Muscle layer of duodenum (tissue), 2 donors: ENCODE measurements around the gene NLRP3.
"Not testable (repeated sequence)": the region's sequence is repeated elsewhere in the genome, so short reads cannot be mapped to it uniquely, and the experiment has no call there.

ENCODE experiments used
- H3K27ac ChIP-seq: one replicate; pipeline ENCODE4 v1.7.0; 2013; ENCODE audit warnings: mild to moderate bottlenecking, low read length
- H3K27me3 ChIP-seq: one replicate; pipeline ENCODE4 v1.7.0; 2013; ENCODE audit warnings: low read depth, mild to moderate bottlenecking, control low read depth, low read length
- H3K36me3 ChIP-seq, 2 donors: one replicate each; pipeline ENCODE4 v1.7.0; 2013; ENCODE audit warnings: low read length in 2 of 2, control low read depth in 1 of 2, mild to moderate bottlenecking in 1 of 2; ENCODE audit not compliant: insufficient read depth in 2 of 2, control insufficient read depth in 1 of 2
- H3K4me1 ChIP-seq, 2 donors: one replicate each; pipeline ENCODE4 v1.7.0; 2013; ENCODE audit warnings: low read length in 2 of 2, mild to moderate bottlenecking in 2 of 2, control low read depth in 1 of 2, moderate library complexity in 1 of 2; ENCODE audit not compliant: insufficient read depth in 2 of 2, control insufficient read depth in 1 of 2
- H3K4me3 ChIP-seq, 2 donors: one replicate each; pipeline ENCODE4 v1.7.0; 2013; ENCODE audit warnings: low read length in 2 of 2, low read depth in 1 of 2, mild to moderate bottlenecking in 1 of 2
- H3K9me3 ChIP-seq, 2 donors: one replicate each; pipeline ENCODE4 v1.7.0; 2013; ENCODE audit warnings: low read length in 2 of 2, control low read depth in 1 of 2, mild to moderate bottlenecking in 1 of 2; ENCODE audit not compliant: control insufficient read depth in 1 of 2
- donor health status: healthy.

Gene NLRP3

DNA sequence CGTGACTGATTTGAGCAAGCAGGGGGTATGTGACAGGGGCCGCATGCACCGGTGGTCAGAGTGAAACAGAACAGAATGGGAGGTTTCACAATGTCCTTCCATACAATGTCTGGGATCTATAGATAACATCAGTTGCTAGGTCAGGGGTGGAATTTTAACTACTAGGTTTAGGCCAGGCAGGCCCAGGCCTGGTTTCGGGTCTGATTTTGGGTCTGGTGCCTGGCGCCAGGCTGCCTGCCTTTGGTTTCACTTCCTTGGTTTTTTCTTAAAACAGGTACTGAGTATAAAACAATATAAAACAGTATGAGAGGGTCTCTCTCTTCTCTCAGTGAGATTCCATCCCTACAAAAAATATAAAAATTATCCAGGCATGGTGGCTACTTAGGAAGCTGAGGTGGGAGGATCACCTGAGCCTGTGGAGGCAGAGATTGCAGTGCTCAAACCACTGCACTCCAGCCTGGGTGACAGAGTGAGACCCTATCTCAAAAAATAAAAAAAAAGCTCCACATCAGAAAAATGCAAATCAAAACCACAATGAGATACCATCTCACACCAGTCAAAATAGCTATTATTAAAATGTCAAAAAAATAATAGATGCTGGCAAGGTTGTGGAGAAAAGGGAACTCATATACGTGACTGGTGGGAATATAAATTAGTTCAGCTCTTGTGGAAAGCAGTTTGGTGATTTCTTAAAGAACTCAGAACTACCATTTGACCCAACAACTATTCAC is 60.5 kb downstream of the NLRP3 start:
- not testable (repeated sequence) for H3K9me3 ChIP-seq, H3K4me3 ChIP-seq, H3K4me1 ChIP-seq, H3K27ac ChIP-seq, H3K27me3 ChIP-seq, H3K36me3 ChIP-seq

- Histone ChIP-seq H3K4me3 (no peak overlapping the region), H3K4me1 (no peaks in the 10 kb centered on the region), H3K36me3 (no peaks in the 10 kb centered on the region), H3K27me3 (no peaks in the 10 kb centered on the region), H3K27ac (no peak overlapping the region), H3K9me3 (no peaks in the 10 kb centered on the region)
These were observed 66.8 kb downstream of the NLRP3 start for GRCh38 chr1:247482747-247483146.

GRCh38 chr1:247487057-247487456 is 71.1 kb downstream of the NLRP3 start:
- no peak overlapping the region for H3K27ac ChIP-seq
- H3K36me3 ChIP-seq: no peaks in the 10 kb centered on the region
- no peaks in the 10 kb centered on the region for H3K27me3 ChIP-seq

GRCh38 chr1:247491328-247491727 is 75.4 kb downstream of the NLRP3 start:
- Histone ChIP-seq H3K9me3 (no peaks in the 10 kb centered on the region), H3K4me3 (no peak overlapping the region), H3K4me1 (no peaks in the 10 kb centered on the region), H3K27ac (no peak overlapping the region), H3K27me3 (no peaks in the 10 kb centered on the region), H3K36me3 (no peaks in the 10 kb centered on the region)

More at GRCh38 chr1:247487057-247487456, 71.1 kb downstream of the NLRP3 start:
- Histone ChIP-seq H3K4me1 (no peaks in the 10 kb centered on the region), H3K4me3 (no peak overlapping the region), H3K9me3 (no peaks in the 10 kb centered on the region)

- Histone ChIP-seq H3K36me3 (no peaks in the 10 kb centered on the region), H3K9me3 (no peaks in the 10 kb centered on the region), H3K27me3 (no peaks in the 10 kb centered on the region), H3K4me3 (no peak overlapping the region), H3K27ac (no peak overlapping the region), H3K4me1 (no peaks in the 10 kb centered on the region)
These were observed 77.1 kb downstream of the NLRP3 start for GRCh38 chr1:247493106-247493505.

DNA sequence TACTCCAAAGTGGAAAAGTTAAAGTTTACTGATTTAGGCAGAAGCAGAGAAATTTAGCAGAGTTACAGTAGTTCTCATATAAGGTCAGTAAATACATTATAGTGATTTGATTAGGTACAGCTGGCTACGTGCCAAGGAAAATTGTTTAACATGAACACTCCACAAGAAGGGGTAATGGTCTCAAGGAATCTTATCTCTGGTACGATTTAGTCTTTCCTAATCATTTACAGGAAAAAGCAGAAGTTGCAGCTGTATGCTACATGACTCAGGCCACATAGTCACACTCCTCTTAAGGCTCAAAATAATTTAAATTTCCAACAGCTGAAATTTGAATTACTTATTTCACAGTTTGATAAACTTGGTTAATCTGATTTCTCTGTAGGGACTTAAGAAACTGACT is 78.8 kb downstream of the NLRP3 start:
- H3K9me3 ChIP-seq: no peaks in the 10 kb centered on the region
- H3K27me3 ChIP-seq: no peaks in the 10 kb centered on the region
- no peaks in the 10 kb centered on the region for H3K4me1 ChIP-seq
- no peak overlapping the region for H3K27ac ChIP-seq
- no peak overlapping the region for H3K4me3 ChIP-seq
- H3K36me3 ChIP-seq: no peaks in the 10 kb centered on the region

DNA sequence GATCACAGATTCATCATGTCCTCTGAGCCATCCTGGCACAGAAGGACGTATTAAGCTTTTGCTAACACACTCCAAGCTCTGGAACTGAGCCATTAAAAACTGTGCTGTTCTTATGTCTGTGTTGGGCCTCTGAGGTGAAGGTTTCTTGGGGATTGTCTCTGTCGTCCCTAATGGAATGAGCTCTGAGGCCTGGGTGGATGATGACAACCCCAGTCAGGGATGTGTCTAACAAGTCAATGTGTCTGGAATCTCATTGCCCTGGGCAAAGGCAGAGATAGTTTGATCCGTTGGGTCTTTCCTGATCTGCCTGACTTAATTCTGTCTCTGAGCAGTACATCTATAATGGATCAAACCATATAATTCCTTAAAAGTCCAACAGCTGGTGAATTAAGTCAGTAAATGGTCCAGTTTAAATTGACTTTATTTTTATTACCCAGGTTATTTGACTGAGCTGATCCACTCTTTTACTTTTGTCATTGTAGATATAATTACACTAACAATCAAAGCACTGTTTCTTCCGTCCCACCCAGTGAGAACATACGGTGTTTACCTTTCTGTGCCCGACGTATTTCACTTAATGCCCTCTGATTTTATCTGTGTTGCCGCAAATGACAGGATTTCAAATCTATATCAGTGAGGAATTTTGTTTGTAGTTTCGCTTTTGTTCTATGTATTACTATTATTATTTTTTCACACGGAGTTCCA is 80.8 kb downstream of the NLRP3 start:
- no peak overlapping the region for H3K27ac ChIP-seq
- H3K9me3 ChIP-seq: no peaks in the 10 kb centered on the region
- H3K4me1 ChIP-seq: no peaks in the 10 kb centered on the region
- H3K27me3 ChIP-seq: no peaks in the 10 kb centered on the region
- no peak overlapping the region for H3K4me3 ChIP-seq
- no peaks in the 10 kb centered on the region for H3K36me3 ChIP-seq
